GM21737 (cell line): ENCODE measurements around the gene TMC1.
"Not testable (repeated sequence)": the region's sequence is repeated elsewhere in the genome, so short reads cannot be mapped to it uniquely, and the experiment has no call there.

Experiments
- ATAC-seq: cut with Tn5 transposase; IDR thresholded peaks from one replicate; pipeline ENCODE4 v1.9.1; 2021; ENCODE audit warnings: mild to moderate bottlenecking, moderate library complexity; ENCODE audit not compliant: unreplicated experiment

TMC1 gene

GRCh38 chr9:72749276-72749675 is 227.9 kb downstream of the TMC1 start:
- no peak for ATAC-seq

DNA sequence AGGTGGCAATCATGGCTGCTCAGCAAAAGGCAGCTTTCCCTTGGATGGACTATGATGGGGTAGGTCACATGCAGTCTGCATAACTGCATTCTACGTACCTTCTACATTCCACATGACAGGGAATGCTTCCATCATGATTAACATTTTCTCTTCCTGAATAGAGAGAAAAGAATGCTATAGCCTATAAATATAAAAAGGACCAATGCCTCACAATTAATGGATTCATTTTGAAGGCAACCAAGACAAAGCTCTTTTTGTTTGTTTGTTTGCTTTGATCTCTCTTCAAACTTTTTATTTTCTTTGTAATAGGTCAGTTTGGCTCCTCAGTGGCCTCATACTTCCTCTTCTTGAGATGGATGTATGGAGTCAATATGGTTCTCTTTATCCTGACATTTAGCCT is 230.1 kb downstream of the TMC1 start:
- no peak for ATAC-seq

DNA sequence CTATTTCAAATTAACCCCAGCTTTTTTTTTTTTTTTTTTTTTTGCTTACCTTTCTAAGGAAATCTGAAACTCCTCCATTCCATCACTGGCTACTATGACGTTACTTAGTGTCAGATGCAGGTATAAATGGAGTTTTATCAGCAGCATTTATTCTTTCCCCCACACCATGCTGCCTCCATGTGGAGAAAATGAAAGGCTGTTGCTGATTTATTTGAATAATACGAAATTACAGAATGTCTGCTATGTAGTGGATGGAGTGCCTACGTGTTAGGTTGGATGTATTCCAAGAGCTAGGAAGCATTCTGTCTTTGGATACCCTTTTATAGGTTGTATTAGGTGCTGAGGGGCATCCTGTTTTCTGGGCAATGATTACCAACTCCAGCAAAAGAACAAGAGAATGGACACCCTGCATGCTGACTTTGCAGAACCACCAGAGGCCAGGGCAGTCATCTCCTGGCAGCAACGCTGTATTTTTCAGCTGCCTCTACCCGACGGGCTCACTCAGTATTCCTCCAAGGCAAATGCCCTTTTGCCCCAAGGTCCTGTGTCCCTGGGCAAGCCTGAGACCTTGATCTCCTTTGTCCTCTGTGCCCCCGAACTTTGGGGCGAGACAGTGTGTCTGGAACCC is 232.0 kb downstream of the TMC1 start:
- no peak for ATAC-seq

GRCh38 chr9:72755836-72756235 is 234.4 kb downstream of the TMC1 start:
- ATAC-seq = no peak

DNA sequence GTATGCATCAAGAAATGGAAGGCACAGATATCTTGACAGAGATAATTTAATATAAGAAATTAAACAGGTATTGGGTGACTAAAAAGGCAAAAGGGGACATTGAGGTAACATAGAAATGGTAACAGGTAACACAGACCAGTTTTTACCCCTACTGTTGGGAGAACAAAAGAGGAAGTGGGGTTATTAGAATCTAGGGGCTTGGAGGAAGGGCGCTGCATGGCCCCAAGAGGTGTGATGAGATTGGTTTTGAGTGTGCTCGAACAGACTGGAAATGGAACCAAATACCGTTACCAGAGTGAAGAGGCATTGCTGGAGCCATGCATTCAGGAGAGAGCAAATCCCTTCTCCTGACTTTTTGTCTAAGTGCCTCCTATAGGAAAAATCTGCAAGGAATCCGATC is 237.5 kb downstream of the TMC1 start:
- no peak for ATAC-seq

DNA sequence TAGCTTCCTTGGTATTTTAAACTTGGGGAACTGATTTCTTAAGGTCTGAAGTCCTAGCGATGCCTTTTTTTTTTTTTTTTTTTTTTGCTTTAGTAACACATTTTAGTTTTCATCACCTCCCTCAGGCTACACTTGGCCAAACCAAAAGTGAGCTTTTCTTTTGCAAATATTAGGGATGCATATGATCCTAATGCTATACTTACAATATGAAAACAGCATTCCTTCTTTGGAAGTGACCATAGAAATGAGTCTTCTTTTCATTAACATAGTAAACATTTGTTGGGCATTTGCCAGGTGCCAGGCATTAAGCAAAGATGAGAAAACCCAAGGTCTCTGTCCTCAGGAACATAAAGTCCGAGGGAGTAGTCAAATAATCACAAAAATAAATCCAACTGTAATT is 241.6 kb downstream of the TMC1 start:
- ATAC-seq = no peak

DNA sequence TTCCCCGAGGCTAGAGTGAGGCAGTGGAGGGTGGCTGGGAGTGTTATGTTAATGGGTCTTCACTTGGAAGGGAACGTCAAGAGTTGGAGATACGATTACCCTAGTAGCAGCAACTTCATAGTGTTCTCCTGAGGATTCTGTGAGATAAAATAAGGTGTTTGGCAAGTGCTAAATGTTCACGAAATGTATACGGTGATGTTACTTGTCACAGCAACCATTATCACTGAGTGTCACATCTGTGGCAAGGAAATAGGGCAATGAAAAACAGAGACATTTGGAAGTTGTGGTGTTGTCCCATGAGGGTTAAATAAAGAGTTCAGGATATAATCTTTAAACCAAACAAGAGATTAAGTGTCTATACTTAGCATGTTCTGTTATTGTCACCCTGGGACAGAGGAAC is 248.1 kb downstream of the TMC1 start:
- no peak for ATAC-seq

- no peak for ATAC-seq
Measured at GRCh38 chr9:72772661-72773060, 251.3 kb downstream of the TMC1 start.

- no peak for ATAC-seq
Measured at GRCh38 chr9:72773570-72773969, 252.2 kb downstream of the TMC1 start.

DNA sequence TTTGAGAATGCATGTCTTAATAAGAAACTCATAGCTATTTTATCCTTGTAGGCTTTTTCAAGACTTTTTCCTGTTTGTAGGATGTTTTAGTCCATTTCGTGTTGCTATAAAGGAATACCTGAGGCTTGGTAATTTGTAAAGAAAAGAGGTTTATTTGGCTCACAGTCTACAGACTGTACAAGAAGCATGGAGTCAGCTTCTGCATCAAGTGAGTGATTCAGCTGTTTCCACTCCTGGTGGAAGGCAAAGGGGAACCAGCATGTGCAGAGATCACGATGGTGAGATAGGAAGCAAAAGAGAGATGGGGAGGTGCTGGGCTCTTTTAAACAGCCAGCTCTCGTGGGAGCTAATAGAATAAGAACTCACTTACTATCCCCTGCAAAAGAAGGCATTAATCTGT is 254.2 kb downstream of the TMC1 start:
- no peak for ATAC-seq

DNA sequence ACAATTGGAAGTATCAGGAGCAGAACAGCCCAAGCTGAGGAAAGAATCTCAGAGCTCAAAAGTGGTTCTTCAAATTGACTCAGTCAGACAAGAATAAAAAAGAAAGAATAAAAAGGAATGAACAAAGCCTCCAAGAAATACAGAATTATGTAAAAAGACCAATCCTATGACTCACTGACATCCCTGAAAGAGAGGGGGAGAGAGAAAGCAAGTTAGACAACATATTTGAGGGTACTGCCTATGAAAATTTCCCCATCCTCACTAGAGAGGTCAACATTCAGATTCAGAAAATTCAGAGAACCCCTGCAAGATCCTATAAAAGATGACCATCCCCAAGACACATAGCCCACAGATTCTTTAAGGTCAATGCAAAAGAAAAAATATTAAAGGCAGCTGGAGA is 258.2 kb downstream of the TMC1 start:
- ATAC-seq = no peak

- no peak for ATAC-seq
Measured at GRCh38 chr9:72786948-72787347, 265.5 kb downstream of the TMC1 start.

DNA sequence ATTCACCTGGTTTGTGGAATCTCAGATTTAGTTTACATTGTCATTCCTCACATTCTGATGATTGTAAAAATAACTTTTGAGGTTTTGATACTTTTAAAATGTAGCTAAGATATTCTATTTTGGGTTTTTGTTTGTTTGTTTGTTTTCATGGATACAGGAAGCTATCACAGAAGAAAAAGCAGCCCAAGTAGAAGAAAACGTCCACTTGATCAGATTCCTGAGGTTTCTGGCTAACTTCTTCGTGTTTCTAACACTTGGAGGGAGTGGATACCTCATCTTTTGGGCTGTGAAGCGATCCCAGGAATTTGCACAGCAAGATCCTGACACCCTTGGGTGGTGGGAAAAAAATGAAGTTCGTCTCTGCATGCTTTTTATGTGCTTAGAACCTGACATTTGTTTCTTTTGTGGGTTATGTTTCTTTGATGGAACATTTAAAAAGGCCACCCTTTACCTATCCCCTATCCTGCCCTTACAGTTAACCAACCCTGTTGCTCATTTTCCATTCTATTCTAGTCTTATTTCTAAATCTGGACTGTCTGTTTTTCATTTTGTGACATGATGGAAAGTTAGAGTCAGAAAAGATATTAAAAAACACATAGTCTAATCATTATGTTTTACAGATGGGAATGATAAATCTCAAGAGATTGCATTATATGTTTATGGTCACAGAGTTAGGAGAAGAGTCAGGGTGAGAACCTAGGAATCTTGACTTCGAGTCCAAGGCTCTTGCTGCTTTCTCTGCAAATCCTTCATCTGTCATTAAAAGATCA is 267.7 kb downstream of the TMC1 start:
- ATAC-seq = no peak

DNA sequence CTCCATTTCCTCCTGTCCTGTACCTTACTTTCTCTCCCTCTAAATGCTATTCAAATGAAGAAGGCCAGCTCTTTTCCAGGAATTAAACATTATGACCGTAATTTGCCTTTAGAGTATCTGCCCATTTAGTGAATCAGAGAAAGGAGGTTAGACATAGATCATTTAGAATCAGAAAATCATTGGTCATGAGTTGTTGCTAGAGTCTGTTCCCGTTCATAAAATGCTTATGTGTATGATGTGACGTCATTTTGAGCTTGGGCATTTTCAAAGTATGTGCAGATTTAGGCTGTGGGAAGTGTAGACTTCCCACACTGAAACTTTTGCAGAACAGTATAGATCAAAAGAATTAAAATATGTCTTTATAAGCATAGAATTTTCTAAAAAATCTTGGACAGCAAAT is 268.5 kb downstream of the TMC1 start:
- no peak for ATAC-seq

GRCh38 chr9:72790989-72791388 is 269.6 kb downstream of the TMC1 start:
- no peak for ATAC-seq

- ATAC-seq = no peak
Measured at GRCh38 chr9:72791436-72791835, 270.0 kb downstream of the TMC1 start.

GRCh38 chr9:72794946-72795345 is 273.5 kb downstream of the TMC1 start:
- ATAC-seq = no peak

GRCh38 chr9:72800328-72800994 is 279.1 kb downstream of the TMC1 start:
- ATAC-seq = no peak

GRCh38 chr9:72805238-72805637 is 283.8 kb downstream of the TMC1 start:
- no peak for ATAC-seq

DNA sequence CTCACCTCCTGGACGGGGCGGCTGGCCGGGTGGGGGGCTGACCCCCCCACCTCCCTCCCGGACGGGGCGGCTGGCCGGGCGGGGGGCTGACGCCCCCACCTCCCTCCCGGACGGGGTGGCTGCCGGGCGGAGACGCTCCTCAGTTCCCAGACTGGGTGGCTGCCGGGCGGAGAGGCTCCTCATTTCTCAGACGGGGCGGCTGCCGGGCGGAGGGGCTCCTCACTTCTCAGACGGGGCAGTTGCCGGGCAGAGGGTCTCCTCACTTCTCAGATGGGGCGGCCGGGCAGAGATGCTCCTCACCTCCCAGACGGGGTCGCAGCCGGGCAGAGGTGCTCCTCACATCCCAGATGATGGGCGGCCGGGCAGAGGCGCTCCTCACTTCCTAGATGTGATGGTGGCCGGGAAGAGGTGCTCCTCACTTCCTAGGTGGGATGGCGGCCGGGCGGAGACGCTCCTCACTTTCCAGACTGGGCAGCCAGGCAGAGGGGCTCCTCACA is 285.0 kb downstream of the TMC1 start:
- not testable (repeated sequence) for ATAC-seq

DNA sequence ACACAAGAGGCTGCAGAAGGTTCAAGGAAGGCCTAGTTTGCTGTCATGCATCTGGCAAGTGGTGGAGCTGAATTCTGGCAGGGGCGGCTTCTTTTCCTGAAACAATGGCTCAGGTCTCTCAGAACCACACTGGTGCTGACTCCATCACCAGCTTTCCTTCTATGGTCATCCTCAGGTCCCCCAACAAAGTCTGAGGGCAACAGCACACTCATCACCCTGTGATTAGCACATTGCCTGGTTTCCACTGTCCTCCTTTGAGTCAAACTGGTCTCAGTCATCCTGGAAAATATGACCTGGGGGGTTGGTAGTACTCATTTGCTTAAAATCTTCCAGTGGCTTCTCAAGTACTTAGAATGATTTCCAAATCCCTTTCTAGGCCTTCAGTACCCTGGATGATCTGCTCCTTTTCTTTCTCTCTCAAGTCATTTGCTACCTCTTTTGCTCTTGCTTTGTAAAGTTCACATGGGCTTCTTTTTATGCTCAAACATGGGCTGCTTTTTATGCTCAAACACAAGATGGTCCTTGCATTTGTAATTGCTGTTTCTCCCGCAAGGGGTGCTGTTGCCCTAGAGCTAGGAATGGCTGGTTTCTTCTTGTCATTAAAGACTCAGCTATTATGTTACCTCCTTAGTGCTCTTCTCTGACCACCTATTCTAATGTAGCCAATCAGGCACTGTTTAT is 286.5 kb downstream of the TMC1 start:
- ATAC-seq = no peak

- no peak for ATAC-seq
Measured at GRCh38 chr9:72808446-72808768, 287.0 kb downstream of the TMC1 start.
